Limb (tissue), 2 donors: Measurements from ENCODE around the gene CDCP2.

ENCODE experiments used
- DNase-seq, 2 donors: peaks; one replicate each; pipeline ENCODE4 v3.0.0-alpha.2; 2016; ENCODE audit errors: extremely low spot score in 2 of 2

Gene CDCP2

GRCh38 chr1:54137534-54138061 lies 15.2 kb downstream of the CDCP2 start:
- DNase-seq = peak in 1 of 2 donors; percentile 67

DNA sequence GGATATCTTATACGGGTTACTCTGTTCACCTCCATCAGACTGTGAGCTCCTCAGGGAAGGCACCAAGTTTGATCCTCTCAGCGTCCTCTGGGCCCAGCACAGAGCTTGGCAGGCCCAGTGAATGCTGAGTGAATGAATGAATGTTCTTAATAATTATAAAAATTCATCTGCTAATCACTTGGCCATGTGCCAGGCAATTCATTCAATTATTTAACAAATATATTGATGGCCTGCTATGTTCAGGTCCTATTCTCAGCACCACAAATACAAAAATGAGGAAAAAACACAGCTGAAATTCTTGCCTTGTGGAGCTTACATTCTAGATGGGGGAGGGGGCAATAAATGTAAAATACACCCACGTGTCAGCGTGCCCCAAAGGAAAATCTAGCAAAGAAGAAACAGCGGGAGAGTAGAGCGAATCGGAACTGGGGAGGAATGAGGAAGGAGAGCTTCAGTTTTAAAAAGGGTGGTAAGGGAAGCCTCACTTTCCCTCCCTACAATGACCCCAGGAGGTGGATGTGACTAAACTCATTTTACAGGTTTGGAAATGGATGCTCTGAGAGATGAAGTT lies 15.8 kb downstream of the CDCP2 start:
- no peak for DNase-seq

DNA sequence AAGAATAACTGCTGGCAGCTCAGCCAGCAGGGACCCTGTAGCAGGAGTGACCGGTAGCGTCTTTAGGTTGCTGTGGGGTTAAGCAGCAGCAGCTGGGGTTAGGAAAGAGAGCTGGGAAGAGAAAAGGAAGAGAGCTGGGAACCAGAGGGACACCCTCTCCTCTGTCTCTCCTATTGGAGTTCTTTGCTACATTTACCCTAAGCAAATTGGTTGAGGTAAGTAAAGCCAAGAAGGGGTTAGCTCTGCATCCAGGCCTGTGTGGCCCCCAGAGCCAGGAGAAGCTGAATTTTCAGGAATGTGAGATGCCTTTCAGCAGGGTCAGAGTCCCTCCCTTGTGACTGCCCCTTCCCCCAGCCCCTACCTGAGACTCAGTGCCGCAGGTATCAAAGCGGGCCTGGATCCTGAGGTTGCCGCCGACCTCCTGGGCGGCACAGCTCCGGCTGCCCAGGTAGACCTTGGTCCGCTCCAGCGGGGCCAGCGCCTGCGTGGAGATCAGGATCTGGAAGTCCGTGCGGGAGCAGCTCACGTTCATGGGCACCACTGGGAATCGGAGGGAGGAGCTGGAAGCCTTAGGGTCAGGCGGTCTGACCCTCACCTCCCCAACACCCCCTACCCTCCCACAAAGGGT lies 16.4 kb downstream of the CDCP2 start:
- DNase-seq = no peak

GRCh38 chr1:54135436-54136120 lies 17.2 kb downstream of the CDCP2 start:
- DNase-seq = no peak

GRCh38 chr1:54134295-54134694 lies 18.5 kb downstream of the CDCP2 start:
- DNase-seq = no peak

DNA sequence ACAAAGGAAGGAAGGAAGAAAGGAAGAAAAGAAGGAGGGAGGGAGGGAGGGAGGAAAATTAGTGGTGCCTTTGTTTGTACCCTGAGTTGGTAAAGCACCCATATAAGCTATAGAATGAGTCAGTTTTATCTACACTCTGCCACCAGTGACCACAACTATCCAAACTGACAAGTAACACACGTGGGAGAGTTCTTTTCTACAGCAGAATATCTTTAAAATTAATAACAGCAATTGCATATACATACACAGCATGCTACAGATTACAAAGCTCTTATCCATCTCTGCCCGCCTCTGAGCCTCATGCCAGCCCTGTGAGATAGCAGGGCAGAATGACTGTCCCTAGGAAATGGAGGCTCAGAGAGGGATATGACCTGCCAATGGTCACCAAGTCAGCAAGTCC lies 20.3 kb downstream of the CDCP2 start:
- no peak for DNase-seq

DNA sequence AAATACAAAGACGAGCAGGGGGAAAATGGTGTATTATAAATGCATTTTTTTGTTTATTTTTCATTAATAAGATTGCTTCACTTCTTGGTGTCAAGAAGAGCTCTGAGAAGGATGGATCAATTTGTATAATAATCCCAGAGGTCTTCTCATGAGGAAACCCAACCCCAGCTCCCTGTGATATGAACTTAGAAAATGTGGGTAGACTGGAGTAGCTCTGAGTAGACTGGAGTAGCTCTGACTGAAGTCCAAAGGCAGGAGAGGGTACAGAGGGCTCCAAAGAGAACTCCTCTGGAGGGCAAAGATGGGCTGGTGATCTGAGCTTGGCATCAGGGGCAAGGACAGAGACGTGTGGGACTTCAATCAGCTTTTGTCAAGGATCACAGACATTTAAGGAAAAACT lies 21.4 kb downstream of the CDCP2 start:
- DNase-seq = no peak

GRCh38 chr1:54129858-54130257 lies 22.9 kb downstream of the CDCP2 start:
- DNase-seq = no peak

DNA sequence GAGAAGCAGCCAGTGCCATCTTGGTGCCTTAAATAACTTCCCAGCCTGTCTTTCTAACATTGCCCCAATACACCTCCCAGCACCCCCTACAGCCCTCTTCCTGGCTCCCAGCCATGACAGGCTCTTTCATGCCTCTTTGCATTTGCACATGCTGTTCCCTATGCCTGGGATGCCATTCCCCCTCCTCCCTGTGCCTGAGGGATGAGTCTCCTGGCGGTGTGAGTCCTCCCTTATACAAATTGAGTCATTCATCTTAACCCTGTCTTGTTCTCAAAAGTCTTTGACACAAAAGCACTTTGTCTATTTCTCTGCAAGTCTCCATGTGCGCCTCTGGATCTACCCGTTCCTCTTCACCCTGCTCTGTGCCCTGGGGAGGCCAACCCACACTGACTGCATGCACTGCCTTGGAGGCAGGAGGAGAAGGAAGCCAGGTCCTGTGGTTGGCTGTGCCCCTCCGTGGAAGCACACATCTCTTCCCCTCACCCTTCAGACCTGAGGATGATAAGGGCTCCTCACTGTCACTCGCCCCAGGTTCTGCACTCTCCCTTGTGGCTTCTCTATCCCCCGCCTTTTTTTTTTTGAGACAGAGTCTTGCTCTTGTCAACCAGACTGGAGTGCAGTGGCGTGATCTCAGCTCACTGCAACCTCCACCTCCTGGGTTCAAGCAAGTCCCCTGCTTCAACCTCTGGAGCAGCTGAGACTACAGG lies 25.1 kb downstream of the CDCP2 start:
- no peak for DNase-seq

DNA sequence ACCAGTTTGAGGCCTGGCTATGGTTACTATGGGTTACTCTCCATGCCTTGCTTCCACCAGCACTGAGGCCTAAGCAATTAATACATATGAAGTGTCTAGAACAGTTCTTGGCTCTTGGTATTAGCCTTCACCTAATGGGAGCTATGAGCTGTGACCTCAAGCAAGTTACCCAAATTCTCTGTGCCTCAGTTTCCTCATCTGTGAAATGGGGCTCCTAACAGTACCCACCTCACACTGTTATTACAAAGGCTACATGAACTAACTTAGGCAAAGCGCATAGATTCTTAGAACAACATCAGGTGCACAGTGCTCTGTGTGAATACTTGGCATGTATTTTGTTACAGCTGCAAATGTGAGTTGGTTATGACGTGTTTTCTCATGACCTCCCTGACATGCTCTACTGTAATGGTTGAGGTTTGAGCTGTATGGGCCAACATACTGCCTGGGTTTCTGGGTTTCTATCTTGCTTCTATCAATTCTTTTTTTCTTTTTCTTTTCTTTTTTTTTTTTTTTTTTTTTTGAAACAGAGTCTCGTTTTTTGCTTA lies 26.5 kb downstream of the CDCP2 start:
- DNase-seq = no peak

DNA sequence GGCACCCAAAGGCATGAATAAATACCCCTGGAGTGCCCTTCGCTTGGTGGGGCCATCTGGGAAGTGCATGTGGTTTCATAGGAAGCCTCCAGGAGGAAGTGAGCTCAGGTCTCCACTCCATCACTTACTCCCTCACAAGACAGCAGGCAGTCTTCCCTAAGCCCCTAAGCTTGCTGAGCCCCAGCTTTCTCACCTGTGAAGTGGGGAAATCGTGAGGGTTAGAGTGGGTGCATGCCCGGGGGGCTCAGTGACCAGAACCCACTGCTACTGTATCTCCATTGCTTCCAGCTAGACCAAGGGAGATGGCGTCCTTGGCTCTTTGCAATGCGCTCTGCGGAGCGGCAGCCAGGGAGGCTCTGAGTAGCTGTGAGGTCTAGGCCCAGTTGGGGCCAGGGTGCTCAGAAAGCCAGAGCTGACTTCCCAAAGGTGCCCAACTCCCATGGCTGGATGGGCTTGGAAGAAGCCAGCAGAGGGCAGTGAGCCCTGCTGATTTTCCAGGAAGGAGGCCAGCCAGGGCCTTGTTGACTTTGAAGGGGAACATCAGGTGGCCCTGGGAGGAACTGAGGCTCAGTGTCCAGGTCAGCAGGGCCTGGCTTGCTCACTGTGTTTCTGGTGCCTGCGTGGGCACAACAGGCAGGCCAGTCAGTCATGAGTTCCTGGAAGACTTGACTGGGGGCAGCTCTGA lies 27.3 kb downstream of the CDCP2 start:
- DNase-seq = no peak

GRCh38 chr1:54124906-54125305 lies 27.9 kb downstream of the CDCP2 start:
- no peak for DNase-seq

GRCh38 chr1:54124472-54124871 lies 28.3 kb downstream of the CDCP2 start:
- no peak for DNase-seq

DNA sequence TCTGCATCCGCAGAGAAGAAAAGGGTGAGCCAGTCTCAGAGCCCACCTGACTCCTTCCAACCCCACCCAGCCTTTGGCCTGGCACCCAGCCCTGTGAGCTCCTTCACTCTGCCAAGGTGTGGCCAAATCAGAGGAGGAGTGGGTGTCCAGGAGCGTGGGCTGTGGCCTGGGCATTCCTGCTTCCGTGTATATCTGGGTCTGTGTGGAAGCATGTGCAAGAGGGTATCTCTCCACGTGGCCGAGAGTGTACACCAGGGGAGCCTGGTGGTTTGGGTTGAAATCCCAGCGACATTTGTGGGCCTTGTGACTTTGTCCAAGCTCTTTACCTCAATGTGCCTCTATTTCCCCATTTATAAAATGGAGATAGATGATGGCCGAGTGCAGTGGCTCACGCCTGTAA lies 29.8 kb downstream of the CDCP2 start:
- no peak for DNase-seq

GRCh38 chr1:54122135-54122751 lies 30.6 kb downstream of the CDCP2 start:
- DNase-seq = peak in 1 of 2 donors; percentile 50

- DNase-seq = peak; percentile 66 to 89
Observed at GRCh38 chr1:54121482-54122134, 31.2 kb downstream of the CDCP2 start.

GRCh38 chr1:54120698-54121481 lies 31.9 kb downstream of the CDCP2 start:
- no peak for DNase-seq

- DNase-seq = no peak
Observed at GRCh38 chr1:54120018-54120697, 32.6 kb downstream of the CDCP2 start.

- DNase-seq = no peak
Observed at GRCh38 chr1:54118704-54119103, 34.1 kb downstream of the CDCP2 start.
